Neural cell (in vitro differentiated cells): ENCODE data around the gene RNF157. TPM values are rescaled to one million over a fixed set of nuclear protein-coding genes. Genes with fewer than 3 reads are reported as not detected.
A peak's percentile ranks its signal among the peaks of the same experiment; 100 is the strongest.

Experiments used
- H2AFZ ChIP-seq: fragments of 200-600, 300-800 bp; sonication (generic), shearing (Covaris generic); 2 replicates; pipeline ENCODE4 v1.6.0; 2014; ENCODE audit warnings: low read depth, mild to moderate bottlenecking, antibody characterized with exemption, low read length, moderate library complexity
- H3F3A ChIP-seq: fragments of 200-600 bp; shearing (Covaris generic); 2 replicates; pipeline ENCODE4 v1.6.1; 2016; ENCODE audit warnings: mild to moderate bottlenecking, moderate library complexity, mixed read lengths, antibody characterized with exemption, low read length; ENCODE audit not compliant: insufficient read depth, poor library complexity, severe bottlenecking
- H3K27ac ChIP-seq: fragments of 200-600, 300-800 bp; sonication (generic), shearing (Covaris generic); 2 replicates; pipeline ENCODE4 v1.5.1; 2014; ENCODE audit warnings: mild to moderate bottlenecking, low read length, moderate library complexity
- H3K27me3 ChIP-seq: fragments of 300-800, 200-600 bp; sonication (generic), shearing (Covaris generic); 2 replicates; pipeline ENCODE4 v1.6.0; 2014; ENCODE audit warnings: mild to moderate bottlenecking, low read depth, low read length, moderate library complexity; ENCODE audit not compliant: insufficient read depth
- H3K36me3 ChIP-seq: fragments of 300-800, 200-600 bp; sonication (generic), shearing (Covaris generic); 2 replicates; pipeline ENCODE4 v1.5.1; 2014; ENCODE audit warnings: mild to moderate bottlenecking, antibody characterized with exemption, low read length, moderate library complexity; ENCODE audit not compliant: insufficient read depth
- H3K4me2 ChIP-seq: fragments of 300-800, 200-600 bp; sonication (generic), shearing (Covaris generic); 2 replicates; pipeline ENCODE4 v1.6.0; 2014; ENCODE audit warnings: mild to moderate bottlenecking, low read length
- H3K4me3 ChIP-seq: fragments of 300-800, 200-600 bp; sonication (generic), shearing (Covaris generic); 2 replicates; pipeline ENCODE4 v1.5.1; 2014; ENCODE audit warnings: mild to moderate bottlenecking, low read length, moderate library complexity
- H3K79me2 ChIP-seq: fragments of 200-600 bp; shearing (Covaris generic); replicated peaks from 2 replicates; pipeline ENCODE4 v1.6.0; 2014; ENCODE audit warnings: mild to moderate bottlenecking, low read length, moderate library complexity; ENCODE audit not compliant: insufficient read depth
- H3K9ac ChIP-seq: fragments of 300-800, 200-600 bp; sonication (generic), shearing (Covaris generic); 2 replicates; pipeline ENCODE4 v1.6.1; 2016; ENCODE audit warnings: mild to moderate bottlenecking, low read length, mixed read lengths
- H3K9me2 ChIP-seq: fragments of 200-600 bp; shearing (Covaris generic); 2 replicates; pipeline ENCODE4 v1.6.1; 2016; ENCODE audit warnings: mild to moderate bottlenecking, low read length, mixed read lengths; ENCODE audit not compliant: insufficient read depth
- H3K9me3 ChIP-seq: fragments of 200-600, 300-800 bp; sonication (generic), shearing (Covaris generic); 2 replicates; pipeline ENCODE4 v1.6.1; 2016; ENCODE audit warnings: mild to moderate bottlenecking, mixed run types, low read length, moderate library complexity, mixed read lengths
- H4K20me1 ChIP-seq: fragments of 200-600 bp; shearing (Covaris generic); 2 replicates; pipeline ENCODE4 v1.6.1; 2016; ENCODE audit warnings: mild to moderate bottlenecking, mixed run types; ENCODE audit not compliant: insufficient read depth
- CTCF ChIP-seq: fragments of 450-650 bp; IDR thresholded peaks from 2 replicates; pipeline ENCODE4 v1.5.1; 2014; ENCODE audit warnings: antibody characterized with exemption, mild to moderate bottlenecking, moderate library complexity; ENCODE audit not compliant: poor library complexity, severe bottlenecking
- EP300 ChIP-seq: fragments of 450-650 bp; conservative IDR thresholded peaks from 2 replicates; pipeline ENCODE4 v1.6.1; 2014; ENCODE audit warnings: antibody characterized with exemption, mild to moderate bottlenecking, moderate library complexity; ENCODE audit not compliant: poor library complexity, severe bottlenecking
- MXI1 ChIP-seq: fragments of 450-650 bp; conservative IDR thresholded peaks from 2 replicates; pipeline ENCODE4 v1.6.1; 2014; ENCODE audit warnings: antibody characterized with exemption, mild to moderate bottlenecking; ENCODE audit not compliant: poor library complexity, severe bottlenecking
- POLR2AphosphoS5 ChIP-seq: IDR thresholded peaks from 2 replicates; pipeline ENCODE4 v1.6.1; 2012
- RAD21 ChIP-seq: fragments of 450-650 bp; conservative IDR thresholded peaks from 2 replicates; pipeline ENCODE4 v1.6.1; 2014; ENCODE audit warnings: antibody characterized with exemption, mild to moderate bottlenecking, moderate library complexity
- SMC3 ChIP-seq: fragments of 450-650 bp; conservative IDR thresholded peaks from 2 replicates; pipeline ENCODE4 v1.6.1; 2014; ENCODE audit warnings: antibody characterized with exemption, mild to moderate bottlenecking, moderate library complexity; ENCODE audit not compliant: poor library complexity
- TAF1 ChIP-seq: IDR thresholded peaks from 2 replicates; pipeline ENCODE4 v1.6.1; 2012; ENCODE audit warnings: low read depth
- polyA plus RNA-seq: library from polyadenylated mRNA; depleted of rRNA; stranded (reverse); fragments of >200 nt; gene quantifications from 2 replicates; pipeline ENCODE4 v1.2.3, GENCODE V29; 2014
- TF ChIP-seq, protein P1 (sequence below): IDR thresholded peaks from 2 replicates; pipeline ENCODE4 v1.6.1; 2012; ENCODE audit warnings: borderline replicate concordance

RNF157 gene
- polyA plus RNA-seq, 1 donor from 2014 or later, result 15.9 TPM

- Histone ChIP-seq H3K4me2 (no peak overlapping the region), H3K79me2 (no peaks in the 10 kb centered on the region), H3K27ac (no peak overlapping the region), H3K9me2 (no peaks in the 10 kb centered on the region), H3K4me3 (no peak overlapping the region), H3F3A (no peaks in the 10 kb centered on the region), H3K36me3 (no peaks in the 10 kb centered on the region), H3K9me3 (no peaks in the 10 kb centered on the region), H3K27me3 (no peaks in the 10 kb centered on the region), H2AFZ (no peak overlapping the region), H4K20me1 (no peaks in the 10 kb centered on the region), H3K9ac (no peak overlapping the region)
- peak; percentile 95 for TF ChIP-seq CTCF
- no peak for TF ChIP-seq POLR2AphosphoS5
- no peak for TF ChIP-seq EP300
- TF ChIP-seq RAD21, result peak; percentile 89
- TF ChIP-seq MXI1, result no peak
- TF ChIP-seq SMC3, result peak; percentile 92
Observed at GRCh38 chr17:76278952-76279741, 38.9 kb upstream of the RNF157 start.

GRCh38 chr17:76278268-76278908, 38.1 kb upstream of the RNF157 start:
- H3K27me3 ChIP-seq, result no peaks in the 10 kb centered on the region
- no peaks in the 10 kb centered on the region for H4K20me1 ChIP-seq
- H3K27ac ChIP-seq, result no peak overlapping the region
- H3K9me2 ChIP-seq, result no peaks in the 10 kb centered on the region
- H3K36me3 ChIP-seq, result no peaks in the 10 kb centered on the region
- no peaks in the 10 kb centered on the region for H3K9me3 ChIP-seq
- no peak overlapping the region for H3K4me2 ChIP-seq
- H3K4me3 ChIP-seq, result no peak overlapping the region
- H3K9ac ChIP-seq, result no peak overlapping the region
- H2AFZ ChIP-seq, result no peak overlapping the region
- H3F3A ChIP-seq, result no peaks in the 10 kb centered on the region
- TF ChIP-seq MXI1 (no peak), TAF1 (no peak), EP300 (no peak)
- H3K79me2 ChIP-seq, result no peaks in the 10 kb centered on the region

DNA sequence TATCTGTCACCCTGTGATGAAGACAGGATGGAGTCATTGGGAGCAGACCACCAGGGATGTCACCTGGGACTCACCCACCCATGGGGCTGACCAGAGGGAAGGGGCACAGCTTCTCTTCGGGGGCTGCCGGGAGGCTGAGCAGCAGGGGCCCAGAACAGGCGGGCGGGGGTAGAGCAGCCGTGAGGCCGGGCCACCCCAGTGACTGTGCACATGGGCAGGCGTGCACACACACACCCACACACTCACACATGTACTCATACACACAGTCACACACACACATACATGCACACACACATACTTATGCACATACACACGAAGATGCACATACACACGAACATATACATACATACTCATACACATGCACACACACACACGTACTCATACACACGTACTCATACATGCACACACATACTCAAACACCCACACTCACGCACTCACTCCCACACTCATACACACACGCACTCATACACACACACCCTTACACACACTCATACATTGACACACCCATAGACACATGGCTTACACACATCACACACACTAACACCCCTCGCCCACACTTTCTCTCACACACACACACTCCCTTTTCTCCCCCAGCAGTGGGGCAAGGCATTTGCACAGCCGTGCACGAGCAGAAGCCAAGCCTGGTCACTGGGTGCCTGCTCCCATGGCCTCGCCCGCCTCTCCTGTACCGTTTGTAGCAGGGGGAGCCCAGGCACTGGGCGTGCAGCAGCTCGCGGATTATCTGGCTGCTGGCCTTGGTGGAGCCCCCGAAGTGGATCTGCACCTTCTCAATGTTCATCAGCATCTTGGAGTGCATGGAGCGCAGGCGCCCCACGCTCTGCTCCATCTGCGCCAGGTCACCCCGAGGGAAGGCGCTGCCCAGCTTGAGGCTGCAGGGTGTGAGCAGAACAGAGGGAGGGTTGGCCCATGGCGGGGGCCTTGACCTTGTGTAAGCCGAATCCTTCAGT, 37.3 kb upstream of the RNF157 start:
- Histone ChIP-seq H4K20me1 (no peaks in the 10 kb centered on the region), H3K9me2 (no peaks in the 10 kb centered on the region), H3K79me2 (no peaks in the 10 kb centered on the region), H2AFZ (no peak overlapping the region), H3K4me3 (no peak overlapping the region), H3K9me3 (no peaks in the 10 kb centered on the region), H3K9ac (no peak overlapping the region), H3K27ac (no peak overlapping the region), H3F3A (no peaks in the 10 kb centered on the region), H3K4me2 (no peak overlapping the region), H3K36me3 (no peaks in the 10 kb centered on the region), H3K27me3 (no peaks in the 10 kb centered on the region)
- TF ChIP-seq, protein P1, sequence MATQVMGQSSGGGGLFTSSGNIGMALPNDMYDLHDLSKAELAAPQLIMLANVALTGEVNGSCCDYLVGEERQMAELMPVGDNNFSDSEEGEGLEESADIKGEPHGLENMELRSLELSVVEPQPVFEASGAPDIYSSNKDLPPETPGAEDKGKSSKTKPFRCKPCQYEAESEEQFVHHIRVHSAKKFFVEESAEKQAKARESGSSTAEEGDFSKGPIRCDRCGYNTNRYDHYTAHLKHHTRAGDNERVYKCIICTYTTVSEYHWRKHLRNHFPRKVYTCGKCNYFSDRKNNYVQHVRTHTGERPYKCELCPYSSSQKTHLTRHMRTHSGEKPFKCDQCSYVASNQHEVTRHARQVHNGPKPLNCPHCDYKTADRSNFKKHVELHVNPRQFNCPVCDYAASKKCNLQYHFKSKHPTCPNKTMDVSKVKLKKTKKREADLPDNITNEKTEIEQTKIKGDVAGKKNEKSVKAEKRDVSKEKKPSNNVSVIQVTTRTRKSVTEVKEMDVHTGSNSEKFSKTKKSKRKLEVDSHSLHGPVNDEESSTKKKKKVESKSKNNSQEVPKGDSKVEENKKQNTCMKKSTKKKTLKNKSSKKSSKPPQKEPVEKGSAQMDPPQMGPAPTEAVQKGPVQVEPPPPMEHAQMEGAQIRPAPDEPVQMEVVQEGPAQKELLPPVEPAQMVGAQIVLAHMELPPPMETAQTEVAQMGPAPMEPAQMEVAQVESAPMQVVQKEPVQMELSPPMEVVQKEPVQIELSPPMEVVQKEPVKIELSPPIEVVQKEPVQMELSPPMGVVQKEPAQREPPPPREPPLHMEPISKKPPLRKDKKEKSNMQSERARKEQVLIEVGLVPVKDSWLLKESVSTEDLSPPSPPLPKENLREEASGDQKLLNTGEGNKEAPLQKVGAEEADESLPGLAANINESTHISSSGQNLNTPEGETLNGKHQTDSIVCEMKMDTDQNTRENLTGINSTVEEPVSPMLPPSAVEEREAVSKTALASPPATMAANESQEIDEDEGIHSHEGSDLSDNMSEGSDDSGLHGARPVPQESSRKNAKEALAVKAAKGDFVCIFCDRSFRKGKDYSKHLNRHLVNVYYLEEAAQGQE, result no peak
- TF ChIP-seq EP300, result no peak
- TF ChIP-seq MXI1, result no peak
- TF ChIP-seq POLR2AphosphoS5, result no peak
- TF ChIP-seq TAF1, result no peak
